GM12891 (cell line): Measurements from ENCODE around the gene GRWD1.
A peak's percentile ranks its signal among the peaks of the same experiment; 100 is the strongest.

Experiments
- DNase-seq: peaks from one replicate; pipeline ENCODE4 v3.0.0; 2011; ENCODE audit warnings: low spot score; ENCODE audit not compliant: insufficient read length
- FAIRE-seq: peaks from 2 replicates; lab custom pipeline; 2011; peaks lifted over from hg19 to GRCh38; lab: Jason Lieb, UNC
- PAX5 ChIP-seq: IDR thresholded peaks from 2 replicates; pipeline ENCODE4 v1.6.1; 2011; ENCODE audit warnings: low read length, moderate library complexity, mild to moderate bottlenecking; ENCODE audit not compliant: insufficient read depth, severe bottlenecking
- POLR2A ChIP-seq: IDR thresholded peaks from 2 replicates; pipeline ENCODE4 v1.6.1; 2011; ENCODE audit warnings: low read depth, low read length, control low read depth
- POLR2AphosphoS5 ChIP-seq: IDR thresholded peaks from 2 replicates; pipeline ENCODE4 v1.6.1; 2011; ENCODE audit warnings: low read depth, low read length, control low read depth
- POU2F2 ChIP-seq: IDR thresholded peaks from 2 replicates; pipeline ENCODE4 v1.6.1; 2011; ENCODE audit warnings: low read depth, mild to moderate bottlenecking, control low read depth, low read length, moderate library complexity
- SPI1 ChIP-seq: IDR thresholded peaks from 2 replicates; pipeline ENCODE4 v1.6.1; 2011; ENCODE audit warnings: low read depth, low read length, control low read depth
- TAF1 ChIP-seq: IDR thresholded peaks from 2 replicates; pipeline ENCODE4 v1.6.1; 2011; ENCODE audit warnings: low read depth, low read length, control low read depth

The GRWD1 gene

DNA sequence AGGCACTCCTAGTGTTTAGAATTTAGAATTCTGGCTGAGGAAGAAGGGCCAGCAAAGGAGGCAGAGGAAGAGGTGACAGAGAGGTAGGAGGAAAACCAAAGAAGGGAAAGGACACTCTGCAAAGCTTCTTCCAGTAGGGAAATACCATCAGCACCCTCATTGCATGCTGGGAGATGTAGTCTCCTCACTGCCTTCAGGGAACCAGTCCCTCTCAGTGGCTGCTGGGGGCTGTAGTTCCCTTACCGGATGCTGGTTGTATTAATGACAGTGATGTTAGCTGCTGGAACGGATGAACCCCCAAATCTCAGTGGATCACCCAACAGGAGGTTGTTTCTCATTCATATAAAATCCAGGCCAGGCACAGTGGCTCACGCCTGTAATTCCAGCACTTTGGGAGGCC is 42.2 kb upstream of the GRWD1 start:
- DNase-seq (peak; percentile 74), FAIRE-seq (peak; percentile 90)
- TF ChIP-seq POLR2AphosphoS5 (no peak), POU2F2 (0 out of 2 replicates have a peak, but pooled peaks have one; percentile 32)

DNA sequence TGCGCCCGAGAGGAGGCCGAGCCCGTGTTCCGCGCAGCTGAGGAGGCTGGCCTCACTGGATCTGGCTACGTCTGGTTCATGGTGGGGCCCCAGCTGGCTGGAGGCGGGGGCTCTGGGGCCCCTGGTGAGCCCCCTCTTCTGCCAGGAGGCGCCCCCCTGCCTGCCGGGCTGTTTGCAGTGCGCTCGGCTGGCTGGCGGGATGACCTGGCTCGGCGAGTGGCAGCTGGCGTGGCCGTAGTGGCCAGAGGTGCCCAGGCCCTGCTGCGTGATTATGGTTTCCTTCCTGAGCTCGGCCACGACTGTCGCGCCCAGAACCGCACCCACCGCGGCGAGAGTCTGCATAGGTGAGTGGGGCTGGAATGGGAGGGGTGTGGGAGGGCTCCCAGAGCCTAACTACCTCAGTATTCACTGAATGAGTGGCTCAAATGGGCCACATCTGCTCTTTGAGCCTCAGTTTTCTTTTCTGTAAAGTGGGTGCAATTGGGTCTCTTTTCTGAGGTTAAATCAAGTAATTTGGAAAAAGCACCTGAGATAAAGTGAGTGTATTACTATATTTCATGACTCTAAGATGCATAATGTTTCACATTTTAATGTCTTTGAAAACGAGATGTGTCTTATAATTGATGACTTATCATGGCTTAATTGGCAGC is 40.6 kb upstream of the GRWD1 start:
- FAIRE-seq (no peak), DNase-seq (no peak)
- TF ChIP-seq POLR2AphosphoS5 (no peak), POU2F2 (no peak), POLR2A (no peak), SPI1 (no peak), TAF1 (no peak), PAX5 (no peak)

DNA sequence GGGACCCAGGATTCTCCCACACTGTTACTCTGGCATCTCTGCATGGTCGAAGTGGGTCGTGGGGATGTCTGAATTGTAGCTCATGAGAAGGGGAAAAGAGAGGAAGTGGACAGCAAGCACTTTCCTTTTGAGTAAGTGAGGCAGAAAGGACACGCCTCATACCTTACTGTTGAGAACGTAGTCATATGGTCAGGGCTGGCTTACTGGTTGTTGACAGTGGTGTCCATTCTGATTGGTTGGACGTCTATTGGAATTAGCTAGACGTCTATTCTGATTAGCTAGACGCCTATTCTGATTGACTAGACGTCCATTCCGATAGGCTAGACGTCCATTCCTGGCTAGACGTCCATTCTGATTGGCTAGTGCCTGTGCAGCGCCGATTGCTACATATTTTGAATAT is 39.9 kb upstream of the GRWD1 start:
- TF ChIP-seq SPI1 = peak; percentile 95
- no peak for TF ChIP-seq POLR2A
- TF ChIP-seq PAX5 = no peak
- no peak for TF ChIP-seq TAF1
- TF ChIP-seq POLR2AphosphoS5 = no peak
- DNase-seq = no peak
- peak; percentile 82 for FAIRE-seq

DNA sequence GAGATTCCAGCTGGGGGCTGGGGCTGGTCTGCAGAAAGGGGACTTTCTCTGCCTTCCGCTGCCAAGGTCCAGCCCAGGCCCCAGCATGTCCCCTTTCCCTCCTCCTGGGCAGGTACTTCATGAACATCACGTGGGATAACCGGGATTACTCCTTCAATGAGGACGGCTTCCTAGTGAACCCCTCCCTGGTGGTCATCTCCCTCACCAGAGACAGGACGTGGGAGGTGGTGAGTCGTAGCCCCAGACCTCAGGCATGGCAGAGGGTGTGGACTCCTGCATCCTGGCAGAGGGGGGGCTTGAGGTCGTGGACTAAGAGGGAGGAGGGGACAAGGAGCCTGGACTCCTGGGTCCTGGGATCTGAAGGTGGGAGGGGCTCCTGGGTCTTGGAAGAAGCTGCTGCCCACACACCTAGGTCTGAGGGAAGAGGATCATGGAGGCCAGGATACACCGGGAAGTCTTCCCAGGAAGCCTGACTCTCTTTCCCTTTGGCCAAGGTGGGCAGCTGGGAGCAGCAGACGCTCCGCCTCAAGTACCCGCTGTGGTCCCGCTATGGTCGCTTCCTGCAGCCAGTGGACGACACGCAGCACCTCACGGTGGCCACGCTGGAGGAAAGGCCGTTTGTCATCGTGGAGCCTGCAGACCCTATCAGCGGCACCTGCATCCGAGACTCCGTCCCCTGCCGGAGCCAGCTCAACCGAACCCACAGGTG is 31.8 kb upstream of the GRWD1 start:
- DNase-seq = no peak
- FAIRE-seq = no peak
- no peak for TF ChIP-seq POLR2A
- TF ChIP-seq PAX5 = no peak
- TF ChIP-seq SPI1 = no peak
- no peak for TF ChIP-seq TAF1
- no peak for TF ChIP-seq POLR2AphosphoS5
- no peak for TF ChIP-seq POU2F2

DNA sequence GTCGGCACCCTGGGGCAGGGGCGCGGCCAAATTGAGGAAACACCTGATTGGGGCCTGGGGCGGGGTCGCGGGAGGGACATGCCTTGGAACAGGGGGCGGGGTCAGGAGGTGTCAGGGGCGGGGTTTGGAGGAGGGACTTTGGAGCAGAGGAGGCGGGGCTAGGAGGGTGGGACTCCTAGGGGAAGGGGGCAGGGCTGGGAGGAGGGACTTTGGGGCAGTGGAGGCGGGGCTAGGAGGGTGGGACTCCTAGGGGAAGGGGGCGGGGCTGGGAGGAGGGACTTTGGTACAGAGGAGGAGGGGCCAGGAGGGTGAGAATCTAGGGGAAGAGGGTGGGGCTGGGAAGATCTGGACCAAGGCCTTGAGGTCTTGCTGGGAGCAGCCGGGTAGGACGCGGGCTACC is 30.4 kb upstream of the GRWD1 start:
- no peak for TF ChIP-seq POU2F2
- no peak for TF ChIP-seq TAF1
- no peak for TF ChIP-seq PAX5
- no peak for TF ChIP-seq SPI1
- TF ChIP-seq POLR2AphosphoS5 = no peak
- TF ChIP-seq POLR2A = no peak
- DNase-seq (no peak), FAIRE-seq (no peak)

DNA sequence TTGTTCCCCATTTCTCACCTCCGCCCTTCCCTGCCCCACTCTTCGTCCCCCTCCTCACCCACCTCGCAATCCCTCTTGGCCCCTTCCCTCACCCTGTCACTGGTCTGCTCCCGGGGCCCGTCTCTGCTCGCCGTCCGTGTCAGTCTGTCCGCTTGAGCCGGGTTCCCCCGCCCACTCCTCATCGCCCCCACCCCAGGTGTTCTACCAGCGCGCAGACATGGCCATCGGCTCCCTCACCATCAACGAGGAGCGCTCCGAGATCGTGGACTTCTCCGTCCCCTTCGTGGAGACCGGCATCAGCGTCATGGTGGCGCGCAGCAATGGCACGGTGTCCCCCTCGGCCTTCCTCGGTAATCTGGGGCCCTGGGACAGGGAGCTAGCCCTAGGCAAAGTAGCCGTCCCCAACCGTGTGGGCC is 30.0 kb upstream of the GRWD1 start:
- FAIRE-seq (no peak), DNase-seq (no peak)
- TF ChIP-seq POLR2AphosphoS5 (no peak), POU2F2 (no peak), POLR2A (no peak), PAX5 (no peak), SPI1 (no peak), TAF1 (no peak)

DNA sequence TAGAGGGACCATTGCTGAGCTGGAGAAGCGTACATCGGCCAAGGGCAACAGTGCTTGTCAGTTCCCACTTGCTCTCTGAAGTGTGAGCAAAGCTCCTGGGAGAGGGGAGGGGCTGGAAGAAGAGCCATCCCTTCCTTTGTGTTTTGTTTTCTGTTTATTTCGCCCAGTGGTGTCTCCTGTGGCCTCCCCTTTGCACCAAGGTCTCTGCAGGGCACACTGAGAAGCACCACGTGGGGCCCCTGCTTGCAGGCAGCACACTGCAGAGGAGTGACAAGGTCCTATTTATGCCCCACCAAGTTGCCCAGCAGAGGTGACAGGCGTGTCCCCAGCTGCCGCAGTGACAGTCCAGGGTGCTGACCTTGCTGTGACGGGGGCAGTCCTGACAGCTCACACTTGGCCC is 28.4 kb upstream of the GRWD1 start:
- DNase-seq (no peak), FAIRE-seq (no peak)
- TF ChIP-seq POU2F2 = no peak
- TF ChIP-seq TAF1 = no peak
- TF ChIP-seq SPI1 = no peak
- TF ChIP-seq POLR2A = no peak
- no peak for TF ChIP-seq PAX5
- no peak for TF ChIP-seq POLR2AphosphoS5

DNA sequence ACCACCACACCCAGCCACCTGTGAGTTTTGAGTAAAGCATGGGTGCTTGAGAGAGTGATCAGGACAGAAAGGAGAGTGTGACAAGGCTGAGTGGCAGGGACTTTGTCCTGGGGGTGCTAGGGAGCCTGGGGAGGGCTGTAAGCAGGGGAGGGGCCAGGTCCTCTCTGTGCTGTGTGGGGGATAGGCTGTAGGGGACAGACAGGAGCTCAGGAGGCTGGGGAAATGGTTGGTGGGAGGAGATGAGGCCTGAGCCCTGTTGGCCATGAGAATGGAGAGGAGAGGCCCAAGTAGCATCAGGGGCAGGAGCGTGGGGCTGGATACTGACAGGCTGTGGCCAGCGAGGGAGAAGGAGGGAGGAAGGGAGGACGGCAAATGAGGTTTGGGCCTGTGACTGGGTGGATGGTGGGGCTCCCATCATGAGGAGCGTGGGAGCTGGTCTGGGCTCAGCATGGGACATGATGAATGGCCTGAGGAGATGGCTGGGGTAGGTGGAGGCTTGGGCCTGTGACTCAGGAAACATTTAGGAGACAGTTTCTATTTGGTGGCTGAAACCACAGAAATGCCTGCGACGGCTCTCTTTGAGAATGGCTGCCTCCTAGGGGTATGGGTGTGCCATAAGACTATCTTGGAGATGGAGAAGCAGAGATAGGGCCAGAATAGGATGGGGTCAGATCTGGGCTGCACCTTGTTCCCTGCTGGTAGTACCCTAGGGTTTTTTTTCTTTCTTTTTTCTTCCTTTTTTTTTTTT is 27.3 kb upstream of the GRWD1 start:
- FAIRE-seq (peak; percentile 20), DNase-seq (no peak)
- TF ChIP-seq SPI1 (no peak), POLR2A (no peak), PAX5 (no peak), POLR2AphosphoS5 (no peak), TAF1 (no peak), POU2F2 (no peak)

DNA sequence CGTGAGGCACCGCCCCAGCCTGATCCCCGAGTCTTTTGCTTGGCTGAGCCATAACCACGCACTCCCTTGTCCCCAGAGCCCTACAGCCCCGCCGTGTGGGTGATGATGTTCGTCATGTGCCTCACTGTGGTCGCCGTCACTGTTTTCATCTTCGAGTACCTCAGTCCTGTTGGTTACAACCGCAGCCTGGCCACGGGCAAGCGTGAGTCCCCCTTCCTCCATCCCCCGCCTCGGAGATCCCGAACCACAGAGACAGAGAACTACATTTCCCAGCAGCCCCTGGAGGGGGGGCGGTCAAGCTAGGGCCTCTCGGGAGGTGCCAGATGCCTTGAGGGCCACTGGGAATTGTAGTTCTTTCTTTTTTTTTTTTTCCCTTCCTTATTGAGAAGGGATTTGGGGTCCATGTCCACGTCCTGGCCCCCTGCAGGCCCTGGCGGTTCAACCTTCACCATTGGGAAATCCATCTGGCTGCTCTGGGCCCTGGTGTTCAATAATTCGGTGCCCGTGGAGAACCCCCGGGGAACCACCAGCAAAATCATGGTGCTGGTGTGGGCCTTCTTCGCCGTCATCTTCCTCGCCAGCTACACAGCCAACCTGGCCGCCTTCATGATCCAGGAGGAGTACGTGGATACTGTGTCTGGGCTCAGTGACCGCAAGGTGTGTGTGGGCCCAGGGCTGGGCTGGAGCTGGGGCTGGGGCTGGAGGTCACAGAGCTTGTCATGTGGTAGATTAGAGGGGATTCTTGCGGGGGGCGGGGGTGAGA is 26.4 kb upstream of the GRWD1 start:
- DNase-seq (no peak), FAIRE-seq (no peak)
- TF ChIP-seq POLR2A (no peak), SPI1 (no peak), PAX5 (no peak), TAF1 (no peak), POU2F2 (no peak), POLR2AphosphoS5 (no peak)
